Measurements from ENCODE around the gene GPM6B.

DNA sequence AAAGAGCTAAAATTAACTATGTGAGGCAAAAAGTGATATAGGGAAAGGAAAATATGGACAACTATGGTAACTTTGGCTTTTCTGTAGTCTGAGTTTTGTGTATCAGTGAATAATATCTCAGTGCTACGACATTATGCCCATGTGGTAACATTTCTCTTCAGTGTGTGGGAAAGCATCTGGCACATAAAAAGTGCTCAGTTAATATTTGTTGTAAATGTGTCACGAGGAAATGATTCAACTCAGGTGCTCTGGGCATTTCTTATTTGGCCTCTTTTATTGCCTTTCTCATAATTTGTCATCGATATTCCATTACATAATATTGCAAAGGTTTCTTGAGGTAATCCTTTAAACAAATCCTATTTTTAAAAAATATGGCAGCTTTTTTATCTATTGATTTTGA, 64.8 kb downstream of the GPM6B start:
- TF ChIP-seq, protein P1, sequence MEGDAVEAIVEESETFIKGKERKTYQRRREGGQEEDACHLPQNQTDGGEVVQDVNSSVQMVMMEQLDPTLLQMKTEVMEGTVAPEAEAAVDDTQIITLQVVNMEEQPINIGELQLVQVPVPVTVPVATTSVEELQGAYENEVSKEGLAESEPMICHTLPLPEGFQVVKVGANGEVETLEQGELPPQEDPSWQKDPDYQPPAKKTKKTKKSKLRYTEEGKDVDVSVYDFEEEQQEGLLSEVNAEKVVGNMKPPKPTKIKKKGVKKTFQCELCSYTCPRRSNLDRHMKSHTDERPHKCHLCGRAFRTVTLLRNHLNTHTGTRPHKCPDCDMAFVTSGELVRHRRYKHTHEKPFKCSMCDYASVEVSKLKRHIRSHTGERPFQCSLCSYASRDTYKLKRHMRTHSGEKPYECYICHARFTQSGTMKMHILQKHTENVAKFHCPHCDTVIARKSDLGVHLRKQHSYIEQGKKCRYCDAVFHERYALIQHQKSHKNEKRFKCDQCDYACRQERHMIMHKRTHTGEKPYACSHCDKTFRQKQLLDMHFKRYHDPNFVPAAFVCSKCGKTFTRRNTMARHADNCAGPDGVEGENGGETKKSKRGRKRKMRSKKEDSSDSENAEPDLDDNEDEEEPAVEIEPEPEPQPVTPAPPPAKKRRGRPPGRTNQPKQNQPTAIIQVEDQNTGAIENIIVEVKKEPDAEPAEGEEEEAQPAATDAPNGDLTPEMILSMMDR (conservative IDR thresholded peaks at IDR 0.05), result no peak
- no peak for TF ChIP-seq ZFX (IDR thresholded peaks at IDR 0.05)

Measured in C4-2B (cell line).